ENCODE measurements around the gene ZNF850.
A peak's percentile ranks its signal among the peaks of the same experiment; 100 is the strongest.

ZNF850 gene

GRCh38 chr19:36707134-36707533 lies 65.5 kb downstream of the ZNF850 start:
- Histone ChIP-seq H3K27ac (ENCODE audit: extremely low read depth, low read depth, low read length) (no peak overlapping the region), H3K36me3 (ENCODE audit: control insufficient read depth in 2 of 2, insufficient read depth in 1 of 2, low read length in 2 of 2) (peaks cover 65 to 82% of the 10 kb centered on the region in 2 experiments), H3K4me1 (ENCODE audit: control insufficient read depth, insufficient read depth, low read length) (no peaks in the 10 kb centered on the region), H3K4me3 (ENCODE audit: low read depth, low read length) (no peak overlapping the region), H3K9me3 (ENCODE audit: control insufficient read depth, insufficient read depth, low read depth, low read length) (peaks cover 59% of the 10 kb centered on the region)
- TF ChIP-seq ZNF157 (tag by site-specific recombination; IDR thresholded peaks at IDR 0.05) (no peak), ZNF221 (tag by site-specific recombination; IDR thresholded peaks at IDR 0.05; ENCODE audit: borderline replicate concordance) (no peak), IKZF3 (tag by site-specific recombination; IDR thresholded peaks at IDR 0.05) (no peak), ZNF133 (tag by site-specific recombination; IDR thresholded peaks at IDR 0.05) (no peak), ZNF26 (tag by site-specific recombination; IDR thresholded peaks at IDR 0.05) (0 out of 2 replicates have a peak, but pooled peaks have one; percentile 20), SP3 (tag by site-specific recombination; IDR thresholded peaks at IDR 0.05) (no peak), ZNF639 (tag by site-specific recombination; IDR thresholded peaks at IDR 0.05) (no peak), TRIM28 (IDR thresholded peaks at IDR 0.05; ENCODE audit: borderline replicate concordance, low read length) (no peak), ZNF366 (tag by site-specific recombination; conservative IDR thresholded peaks at IDR 0.05) (peak; percentile 27; the same call in 1 of the 2 replicates), ZNF544 (tag by site-specific recombination; IDR thresholded peaks at IDR 0.05) (no peak), ZNF558 (tag by site-specific recombination; IDR thresholded peaks at IDR 0.05) (peak; percentile 54; the same call in 1 of the 2 replicates), PRDM1 (tag by site-specific recombination; IDR thresholded peaks at IDR 0.05) (peak; percentile 49; the same call in 1 of the 2 replicates)
- ChIA-PET POLR2A (interaction anchor here (1.1 kb wide), 1 partner anchor 20 kb away, joined by 3 read pairs; the partner anchor contains the start of gene ZNF567), CTCF (interaction anchor here (0.7 kb wide), 1 partner anchor 1857 kb away, joined by 3 read pairs; no protein-coding TSS in a partner anchor)

- Histone ChIP-seq H3K9me3 (ENCODE audit: control insufficient read depth, insufficient read depth, low read depth, low read length) (peaks cover 39% of the 10 kb centered on the region), H3K4me3 (ENCODE audit: low read depth, low read length) (peak overlapping the region; percentile 61), H3K4me1 (ENCODE audit: control insufficient read depth, insufficient read depth, low read length) (peaks cover 10% of the 10 kb centered on the region; the same call in 1 of the 2 replicates), H3K27ac (ENCODE audit: extremely low read depth, low read depth, low read length) (peak overlapping the region; percentile 87), H3K36me3 (ENCODE audit: control insufficient read depth in 2 of 2, insufficient read depth in 1 of 2, low read length in 2 of 2) (peaks cover 56 to 73% of the 10 kb centered on the region in 2 experiments)
- POLR2A ChIA-PET = interaction anchor here (1.5 to 3.3 kb wide), 5 partner anchors 21 to 162 kb away, joined by 10 to 20 read pairs (median 13); partner anchors contain the start of genes ZNF260, ZNF345, ZNF382 and ZNF461
- CTCF ChIA-PET = no interaction called here
- TF ChIP-seq ZNF701 (tag by site-specific recombination; IDR thresholded peaks at IDR 0.05) (no peak), ZNF121 (tag by site-specific recombination; IDR thresholded peaks at IDR 0.05) (peak; percentile 3; the same call in 1 of the 2 replicates), IKZF3 (tag by site-specific recombination; IDR thresholded peaks at IDR 0.05) (no peak), HOXD13 (CRISPR knock-in tag; IDR thresholded peaks at IDR 0.05; ENCODE audit: borderline replicate concordance) (no peak), ZBTB48 (tag by site-specific recombination; IDR thresholded peaks at IDR 0.05) (0 out of 2 replicates have a peak, but pooled peaks have one; percentile 5), HOXA7 (CRISPR knock-in tag; IDR thresholded peaks at IDR 0.05; ENCODE audit: borderline replicate concordance) (no peak), ZSCAN23 (tag by site-specific recombination; IDR thresholded peaks at IDR 0.05) (no peak), ZNF311 (tag by site-specific recombination; IDR thresholded peaks at IDR 0.05; ENCODE audit: borderline replicate concordance) (no peak), KLF17 (tag by site-specific recombination; IDR thresholded peaks at IDR 0.05) (peak; percentile 9; the same call in 1 of the 2 replicates), ZBTB11 (tag by site-specific recombination; conservative IDR thresholded peaks at IDR 0.05; ENCODE audit: low read depth) (no peak), ZEB2 (tag by site-specific recombination; IDR thresholded peaks at IDR 0.05) (no peak), ZSCAN18 (tag by site-specific recombination; IDR thresholded peaks at IDR 0.05) (no peak), ZNF544 (tag by site-specific recombination; IDR thresholded peaks at IDR 0.05) (no peak), KLF9 (tag by site-specific recombination; IDR thresholded peaks at IDR 0.05; ENCODE audit: low read depth) (no peak), ZNF362 (tag by site-specific recombination; IDR thresholded peaks at IDR 0.05) (no peak), ZNF114 (tag by site-specific recombination; IDR thresholded peaks at IDR 0.05) (no peak)
Measured at GRCh38 chr19:36688058-36688457, 84.5 kb downstream of the ZNF850 start.

All from HEK293 (cell line).